HG02759 (cell line): ENCODE results near the gene UBE2J2.

Experiments used
- ATAC-seq: cut with Tn5 transposase; IDR thresholded peaks from one replicate; pipeline ENCODE4 v1.9.1; 2021; ENCODE audit warnings: mild to moderate bottlenecking, moderate library complexity; ENCODE audit not compliant: unreplicated experiment

Gene UBE2J2

GRCh38 chr1:1242461-1243265, 31.0 kb downstream of the UBE2J2 start:
- no peak for ATAC-seq

- ATAC-seq = no peak
Measured at GRCh38 chr1:1241588-1242219, 31.9 kb downstream of the UBE2J2 start.

GRCh38 chr1:1240822-1241587, 32.6 kb downstream of the UBE2J2 start:
- ATAC-seq = no peak

- no peak for ATAC-seq
Measured at GRCh38 chr1:1240348-1240732, 33.3 kb downstream of the UBE2J2 start.

- ATAC-seq = no peak
Measured at GRCh38 chr1:1239614-1240347, 33.9 kb downstream of the UBE2J2 start.

- ATAC-seq = no peak
Measured at GRCh38 chr1:1239227-1239613, 34.4 kb downstream of the UBE2J2 start.

GRCh38 chr1:1238702-1239178, 34.9 kb downstream of the UBE2J2 start:
- ATAC-seq = no peak

GRCh38 chr1:1237874-1238701, 35.6 kb downstream of the UBE2J2 start:
- ATAC-seq = no peak

GRCh38 chr1:1236945-1237873, 36.4 kb downstream of the UBE2J2 start:
- no peak for ATAC-seq

GRCh38 chr1:1236176-1236763, 37.4 kb downstream of the UBE2J2 start:
- ATAC-seq = no peak

GRCh38 chr1:1235016-1235744, 38.5 kb downstream of the UBE2J2 start:
- no peak for ATAC-seq

- no peak for ATAC-seq
Measured at GRCh38 chr1:1234180-1234808, 39.4 kb downstream of the UBE2J2 start.

- ATAC-seq = no peak
Measured at GRCh38 chr1:1233567-1233892, 40.1 kb downstream of the UBE2J2 start.

GRCh38 chr1:1232796-1233566, 40.7 kb downstream of the UBE2J2 start:
- ATAC-seq = no peak

- ATAC-seq = no peak
Measured at GRCh38 chr1:1232208-1232795, 41.4 kb downstream of the UBE2J2 start, which contains the start of gene B3GALT6. Gene B3GALT6, plus strand, starts transcription at chr1:1232237. Its CDS starts 42 bp downstream, at chr1:1232279.
